GM12864 (cell line): ENCODE measurements around the gene USP34.

ENCODE experiments used
- DNase-seq: peaks from one replicate; pipeline ENCODE4 v3.0.0-alpha.2; 2011; ENCODE audit warnings: low read depth
- H3K4me3 ChIP-seq: 2 replicates; pipeline ENCODE4 v1.5.1; 2011; ENCODE audit warnings: mild to moderate bottlenecking, low read depth, low read length, control low read depth
- TF ChIP-seq, protein P1 (sequence below): IDR thresholded peaks from 2 replicates; pipeline ENCODE4 v1.5.1; 2011; ENCODE audit warnings: low read depth, mild to moderate bottlenecking, moderate library complexity, low read length, control low read depth, inconsistent platforms; ENCODE audit errors: missing control alignments

USP34 gene

DNA sequence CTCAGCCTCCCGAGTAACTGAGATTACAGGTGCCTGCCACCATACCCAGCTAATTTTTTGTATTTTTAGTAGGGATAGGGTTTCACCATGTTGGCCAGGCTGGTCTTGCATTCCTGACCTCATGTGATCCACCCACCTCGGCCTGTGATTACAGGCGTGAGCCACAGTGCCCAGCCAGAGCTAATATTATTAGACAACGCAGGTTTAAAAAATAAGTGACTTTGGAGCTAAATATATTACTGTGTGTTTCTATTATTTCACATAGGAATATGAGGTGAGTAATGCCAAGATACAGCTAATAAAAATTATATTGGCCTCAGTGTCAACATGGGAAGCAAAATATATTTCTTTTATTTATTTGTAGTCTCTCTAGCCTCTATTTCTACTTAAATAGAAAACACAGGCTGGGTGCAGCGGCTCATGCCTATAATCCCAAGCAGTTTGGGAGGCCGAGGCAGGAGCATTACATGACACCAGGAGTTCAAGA, 188.7 kb downstream of the USP34 start:
- H3K4me3 ChIP-seq: no peak overlapping the region
- no peak for DNase-seq
- TF ChIP-seq, protein P1, sequence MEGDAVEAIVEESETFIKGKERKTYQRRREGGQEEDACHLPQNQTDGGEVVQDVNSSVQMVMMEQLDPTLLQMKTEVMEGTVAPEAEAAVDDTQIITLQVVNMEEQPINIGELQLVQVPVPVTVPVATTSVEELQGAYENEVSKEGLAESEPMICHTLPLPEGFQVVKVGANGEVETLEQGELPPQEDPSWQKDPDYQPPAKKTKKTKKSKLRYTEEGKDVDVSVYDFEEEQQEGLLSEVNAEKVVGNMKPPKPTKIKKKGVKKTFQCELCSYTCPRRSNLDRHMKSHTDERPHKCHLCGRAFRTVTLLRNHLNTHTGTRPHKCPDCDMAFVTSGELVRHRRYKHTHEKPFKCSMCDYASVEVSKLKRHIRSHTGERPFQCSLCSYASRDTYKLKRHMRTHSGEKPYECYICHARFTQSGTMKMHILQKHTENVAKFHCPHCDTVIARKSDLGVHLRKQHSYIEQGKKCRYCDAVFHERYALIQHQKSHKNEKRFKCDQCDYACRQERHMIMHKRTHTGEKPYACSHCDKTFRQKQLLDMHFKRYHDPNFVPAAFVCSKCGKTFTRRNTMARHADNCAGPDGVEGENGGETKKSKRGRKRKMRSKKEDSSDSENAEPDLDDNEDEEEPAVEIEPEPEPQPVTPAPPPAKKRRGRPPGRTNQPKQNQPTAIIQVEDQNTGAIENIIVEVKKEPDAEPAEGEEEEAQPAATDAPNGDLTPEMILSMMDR: no peak

DNA sequence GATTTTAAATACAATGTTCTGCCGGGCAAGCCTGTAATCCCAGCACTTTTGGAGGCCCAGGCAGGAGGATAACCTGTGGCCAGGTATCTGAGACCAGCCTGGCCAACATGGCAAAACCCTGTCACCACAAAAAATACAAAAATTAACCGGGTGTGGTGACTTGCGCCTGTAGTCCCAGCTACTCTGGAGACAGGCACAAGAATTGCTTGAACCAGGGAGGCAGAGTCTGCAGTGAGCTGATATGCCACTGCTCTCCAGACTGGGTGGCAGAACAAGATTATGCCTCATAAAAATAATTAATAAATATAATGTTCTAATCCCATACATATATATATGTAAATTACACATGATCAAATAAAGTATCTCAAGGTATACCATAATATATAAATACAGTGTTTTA, 189.6 kb downstream of the USP34 start:
- TF ChIP-seq, protein P1: no peak
- no peak for DNase-seq
- no peak overlapping the region for H3K4me3 ChIP-seq

DNA sequence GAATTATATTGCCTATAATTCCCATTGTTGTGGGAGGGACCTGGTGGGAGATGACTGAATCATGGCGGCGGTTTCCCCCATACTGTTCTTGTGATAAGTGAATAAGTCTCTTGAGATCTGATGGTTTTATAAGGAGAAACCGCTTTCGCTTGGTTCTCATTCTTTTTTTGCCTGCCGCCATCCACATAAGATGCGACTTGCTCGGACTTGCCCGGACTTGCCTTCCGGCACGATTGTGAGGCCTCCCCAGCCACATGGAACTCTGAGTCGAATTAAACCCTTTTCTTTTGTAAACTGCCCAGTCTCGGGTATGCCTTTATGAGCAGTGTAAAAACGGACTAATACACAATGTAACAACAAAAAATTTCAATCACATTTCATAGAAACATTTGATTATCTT, 193.1 kb downstream of the USP34 start:
- no peak overlapping the region for H3K4me3 ChIP-seq
- DNase-seq: no peak
- TF ChIP-seq, protein P1: no peak

DNA sequence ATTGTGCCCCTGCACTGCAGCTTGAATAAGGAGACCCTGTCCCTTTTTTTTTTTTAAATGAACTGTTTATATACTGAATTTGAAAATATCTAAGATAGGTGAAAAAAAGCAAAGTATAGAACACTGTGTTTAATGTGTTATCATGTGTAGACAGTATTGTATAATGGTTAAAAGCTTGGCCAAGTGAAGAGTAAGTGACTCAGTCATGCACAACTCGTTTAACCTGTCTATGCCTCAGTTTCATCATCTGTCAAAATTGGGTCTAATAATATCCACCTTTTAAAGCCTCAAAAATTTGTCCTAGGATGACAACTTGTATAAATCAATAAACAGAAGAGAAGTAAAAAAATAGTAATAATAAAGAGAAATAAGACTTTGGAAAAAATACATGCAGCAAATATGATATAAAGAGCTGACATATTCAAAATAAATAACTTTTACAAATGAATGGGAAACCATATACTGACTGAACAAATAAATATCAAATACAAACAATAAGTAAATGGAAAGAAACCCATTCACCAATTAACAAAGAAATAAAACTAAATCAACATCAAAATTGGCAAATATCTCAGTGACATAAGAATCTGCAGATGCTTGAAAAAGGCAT, 195.2 kb downstream of the USP34 start:
- TF ChIP-seq, protein P1: no peak
- H3K4me3 ChIP-seq: no peak overlapping the region
- DNase-seq: no peak

DNA sequence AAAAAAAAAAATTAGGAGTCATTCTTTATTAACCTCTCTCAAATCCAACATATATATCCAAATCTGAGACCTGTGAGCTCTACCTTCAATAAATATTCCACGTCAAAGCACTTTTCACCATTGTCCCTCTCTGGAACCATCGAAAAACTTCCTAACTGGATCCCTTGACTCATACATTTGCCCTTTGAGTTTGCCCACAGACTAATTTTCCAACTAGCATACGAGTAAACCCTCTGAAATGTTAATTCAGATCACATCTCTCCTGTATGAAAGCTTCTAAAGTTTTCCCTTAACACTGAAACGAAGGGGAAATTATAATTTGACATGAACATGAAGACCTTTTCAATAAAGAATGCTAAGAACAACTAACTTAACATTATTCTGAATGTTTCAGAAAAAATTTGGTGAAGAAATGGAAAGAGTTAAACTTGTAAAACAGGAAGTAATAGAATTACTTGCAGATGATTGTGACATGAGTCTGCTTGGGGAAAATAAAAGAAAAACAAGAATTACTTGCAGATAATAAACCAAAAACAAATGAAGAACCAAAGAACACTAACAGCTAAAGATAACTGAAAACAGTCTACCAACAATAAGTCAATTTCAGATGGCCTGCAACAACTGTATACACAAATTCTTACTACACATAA, 198.3 kb downstream of the USP34 start:
- H3K4me3 ChIP-seq: no peak overlapping the region
- no peak for DNase-seq
- TF ChIP-seq, protein P1: no peak

DNA sequence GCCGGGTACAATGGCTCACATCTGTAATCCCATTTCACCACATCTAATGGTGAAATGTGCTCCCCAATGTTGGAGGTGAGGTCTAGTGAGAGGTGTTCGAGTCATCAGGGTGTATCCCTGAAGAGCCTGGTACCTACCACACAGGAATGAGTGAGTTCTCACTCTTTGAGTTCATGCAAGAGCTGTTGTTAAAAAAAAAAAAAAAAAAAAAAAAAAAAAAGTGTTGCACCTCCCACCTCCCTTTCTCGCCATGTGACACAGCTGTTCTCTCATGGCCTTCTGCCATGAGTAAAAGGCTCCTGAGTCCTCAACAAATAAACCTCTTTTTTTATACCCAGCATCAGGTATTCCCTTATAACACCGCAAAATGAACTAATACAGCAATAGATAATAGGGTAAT, 202.6 kb downstream of the USP34 start:
- DNase-seq: no peak
- TF ChIP-seq, protein P1: no peak
- H3K4me3 ChIP-seq: no peak overlapping the region
